Right lobe of liver (tissue), 4 donors: ENCODE results near the gene RHO.

ENCODE experiments used
- POLR2A ChIP-seq: fragments of 450-650 bp; IDR thresholded peaks from one replicate; pipeline ENCODE4 v1.6.1; 2017; ENCODE audit warnings: antibody characterized with exemption, mild to moderate bottlenecking
- TF ChIP-seq, protein P1 (sequence below), 4 donors: fragments of 200-600 bp in 3 of 4; fragments of 450-650 bp in 1 of 4; IDR thresholded peaks; one replicate each; pipeline versions ENCODE4 v1.5.1 to v1.8.0; 2016 to 2022; ENCODE audit warnings: antibody characterized with exemption in 4 of 4, mild to moderate bottlenecking in 2 of 4
- donor health status: DM: no; HTN: no; CAD: no.
- donor health status: DM: no; HTN: no; CAD: no.
- donor health status: DM: no; HTN: yes; CAD: no.

DNA sequence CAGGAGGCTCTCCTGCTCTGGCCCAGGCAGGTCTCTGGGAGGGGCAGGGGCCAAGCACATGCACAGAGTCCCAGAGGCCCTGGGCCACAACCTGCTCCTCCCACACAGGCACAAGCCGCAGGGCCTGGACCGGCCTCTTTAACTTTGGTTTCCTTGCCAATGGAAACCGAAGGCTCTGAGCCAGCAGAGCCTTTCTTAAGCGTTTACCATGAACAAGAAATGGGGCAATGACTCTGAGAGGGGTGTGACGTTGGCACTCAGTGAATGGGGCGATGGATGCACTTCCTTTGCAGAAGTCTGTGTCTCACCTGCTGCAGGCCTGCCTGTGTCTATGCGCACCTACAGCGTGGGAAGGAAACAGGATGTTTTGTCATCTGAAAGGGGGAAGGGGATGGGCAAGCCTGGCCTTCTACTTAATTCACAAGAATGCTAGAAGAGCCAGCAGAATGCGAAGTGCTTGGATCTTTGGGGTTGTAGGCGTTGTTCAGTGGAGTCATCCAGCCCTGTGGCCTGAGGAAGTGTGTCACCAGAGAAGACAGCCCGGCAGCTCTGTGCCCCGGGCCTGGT is 46.6 kb upstream of the RHO start:
- TF ChIP-seq, protein P1, sequence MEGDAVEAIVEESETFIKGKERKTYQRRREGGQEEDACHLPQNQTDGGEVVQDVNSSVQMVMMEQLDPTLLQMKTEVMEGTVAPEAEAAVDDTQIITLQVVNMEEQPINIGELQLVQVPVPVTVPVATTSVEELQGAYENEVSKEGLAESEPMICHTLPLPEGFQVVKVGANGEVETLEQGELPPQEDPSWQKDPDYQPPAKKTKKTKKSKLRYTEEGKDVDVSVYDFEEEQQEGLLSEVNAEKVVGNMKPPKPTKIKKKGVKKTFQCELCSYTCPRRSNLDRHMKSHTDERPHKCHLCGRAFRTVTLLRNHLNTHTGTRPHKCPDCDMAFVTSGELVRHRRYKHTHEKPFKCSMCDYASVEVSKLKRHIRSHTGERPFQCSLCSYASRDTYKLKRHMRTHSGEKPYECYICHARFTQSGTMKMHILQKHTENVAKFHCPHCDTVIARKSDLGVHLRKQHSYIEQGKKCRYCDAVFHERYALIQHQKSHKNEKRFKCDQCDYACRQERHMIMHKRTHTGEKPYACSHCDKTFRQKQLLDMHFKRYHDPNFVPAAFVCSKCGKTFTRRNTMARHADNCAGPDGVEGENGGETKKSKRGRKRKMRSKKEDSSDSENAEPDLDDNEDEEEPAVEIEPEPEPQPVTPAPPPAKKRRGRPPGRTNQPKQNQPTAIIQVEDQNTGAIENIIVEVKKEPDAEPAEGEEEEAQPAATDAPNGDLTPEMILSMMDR (IDR thresholded peaks at IDR 0.05), result no peak
- no peak for TF ChIP-seq POLR2A
